ENCODE data around the gene ANO8. TPM values are rescaled to one million over a fixed set of nuclear protein-coding genes. Genes with fewer than 3 reads are reported as not detected.

The ANO8 gene
- total and polyA plus RNA-seq, 2 of the 13 experiments (the other 11 are each of a cell fraction or from before 2014, with no cell fraction given), result 1.8 to 3.5 TPM

GRCh38 chr19:17348700-17349099 is 14.0 kb upstream of the ANO8 start (continued):
- TF ChIP-seq HNF1A (IDR thresholded peaks at IDR 0.05; ENCODE audit: low read depth) (no peak), HNF1A (CRISPR knock-in tag; IDR thresholded peaks at IDR 0.05; ENCODE audit: borderline replicate concordance) (no peak), PRDM10 (CRISPR knock-in tag; IDR thresholded peaks at IDR 0.05; ENCODE audit: low read depth) (peak; percentile 68; the same call in 1 of the 2 replicates), ZNF687 (CRISPR knock-in tag; IDR thresholded peaks at IDR 0.05) (peak; percentile 32), GTF2F1 (IDR thresholded peaks at IDR 0.05; ENCODE audit: low read length) (no peak), SOX5 (CRISPR knock-in tag; IDR thresholded peaks at IDR 0.05; ENCODE audit: borderline replicate concordance) (0 out of 2 replicates have a peak, but pooled peaks have one; percentile 25), ZNF879 (CRISPR knock-in tag; IDR thresholded peaks at IDR 0.05) (no peak), NR1H2 (CRISPR knock-in tag; IDR thresholded peaks at IDR 0.05; ENCODE audit: borderline replicate concordance, low read depth) (no peak), HMG20A (CRISPR knock-in tag; IDR thresholded peaks at IDR 0.05; ENCODE audit: borderline replicate concordance) (no peak), GABPB1 (CRISPR knock-in tag; IDR thresholded peaks at IDR 0.05) (peak; percentile 15; the same call in 1 of the 2 replicates), SOX6 (IDR thresholded peaks at IDR 0.05) (no peak), SOX6 (CRISPR knock-in tag; IDR thresholded peaks at IDR 0.05) (0 out of 2 replicates have a peak, but pooled peaks have one; percentile 10), FOSL2 (CRISPR knock-in tag; IDR thresholded peaks at IDR 0.05) (peak; percentile 81)
- TF ChIP-seq, protein P1, sequence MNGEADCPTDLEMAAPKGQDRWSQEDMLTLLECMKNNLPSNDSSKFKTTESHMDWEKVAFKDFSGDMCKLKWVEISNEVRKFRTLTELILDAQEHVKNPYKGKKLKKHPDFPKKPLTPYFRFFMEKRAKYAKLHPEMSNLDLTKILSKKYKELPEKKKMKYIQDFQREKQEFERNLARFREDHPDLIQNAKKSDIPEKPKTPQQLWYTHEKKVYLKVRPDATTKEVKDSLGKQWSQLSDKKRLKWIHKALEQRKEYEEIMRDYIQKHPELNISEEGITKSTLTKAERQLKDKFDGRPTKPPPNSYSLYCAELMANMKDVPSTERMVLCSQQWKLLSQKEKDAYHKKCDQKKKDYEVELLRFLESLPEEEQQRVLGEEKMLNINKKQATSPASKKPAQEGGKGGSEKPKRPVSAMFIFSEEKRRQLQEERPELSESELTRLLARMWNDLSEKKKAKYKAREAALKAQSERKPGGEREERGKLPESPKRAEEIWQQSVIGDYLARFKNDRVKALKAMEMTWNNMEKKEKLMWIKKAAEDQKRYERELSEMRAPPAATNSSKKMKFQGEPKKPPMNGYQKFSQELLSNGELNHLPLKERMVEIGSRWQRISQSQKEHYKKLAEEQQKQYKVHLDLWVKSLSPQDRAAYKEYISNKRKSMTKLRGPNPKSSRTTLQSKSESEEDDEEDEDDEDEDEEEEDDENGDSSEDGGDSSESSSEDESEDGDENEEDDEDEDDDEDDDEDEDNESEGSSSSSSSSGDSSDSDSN (CRISPR knock-in tag; IDR thresholded peaks at IDR 0.05), result no peak
